NT2/D1 (cell line): ENCODE data around the gene FAM20C.

Source experiments
- DNase-seq: peaks from one replicate; pipeline ENCODE4 v3.0.0-alpha.2; 2011; ENCODE audit warnings: low read depth, low spot score
- H3K27me3 ChIP-seq: 2 replicates; pipeline ENCODE4 v1.6.0; 2011; ENCODE audit warnings: mild to moderate bottlenecking; ENCODE audit not compliant: insufficient read length, insufficient read depth
- H3K36me3 ChIP-seq: 2 replicates; pipeline ENCODE4 v1.6.1; 2011; ENCODE audit warnings: mild to moderate bottlenecking, low read length, mixed read lengths; ENCODE audit not compliant: insufficient read depth, insufficient read length
- H3K4me1 ChIP-seq: 2 replicates; pipeline ENCODE4 v1.5.1; 2011; ENCODE audit not compliant: insufficient read depth, insufficient read length
- H3K4me3 ChIP-seq: 2 replicates; pipeline ENCODE4 v1.5.1; 2011; ENCODE audit warnings: low read depth; ENCODE audit not compliant: insufficient read length
- H3K9ac ChIP-seq: 2 replicates; pipeline ENCODE4 v1.6.0; 2011; ENCODE audit warnings: low read depth; ENCODE audit not compliant: insufficient read length
- H3K9me3 ChIP-seq: 2 replicates; pipeline ENCODE4 v1.5.1; 2011; ENCODE audit warnings: mild to moderate bottlenecking, low read length; ENCODE audit not compliant: insufficient read depth
- SUZ12 ChIP-seq: IDR thresholded peaks from 2 replicates; pipeline ENCODE4 v1.6.1; 2011; ENCODE audit not compliant: insufficient read length, insufficient read depth; ENCODE audit errors: extremely low read depth
- YY1 ChIP-seq: IDR thresholded peaks from 2 replicates; pipeline ENCODE4 v1.6.1; 2011; ENCODE audit not compliant: insufficient read length, insufficient read depth
- ZNF274 ChIP-seq: IDR thresholded peaks from 2 replicates; pipeline ENCODE4 v1.6.1; 2011; ENCODE audit warnings: mild to moderate bottlenecking, low read depth, low read length

The FAM20C gene

GRCh38 chr7:252216-252965 is 60.0 kb downstream of the FAM20C start:
- no peak for TF ChIP-seq ZNF274
- TF ChIP-seq SUZ12, result no peak
- no peak for TF ChIP-seq YY1
- H3K36me3 ChIP-seq, result peaks cover 31% of the 10 kb centered on the region
- no peak overlapping the region for H3K4me3 ChIP-seq
- no peaks in the 10 kb centered on the region for H3K4me1 ChIP-seq
- DNase-seq, result no peak
- H3K27me3 ChIP-seq, result no peaks in the 10 kb centered on the region
- no peak overlapping the region for H3K9ac ChIP-seq
- peaks cover 43% of the 10 kb centered on the region; the same call in 1 of the 2 replicates for H3K9me3 ChIP-seq

GRCh38 chr7:252981-253380 is 60.6 kb downstream of the FAM20C start:
- peaks cover 49% of the 10 kb centered on the region; the same call in 1 of the 2 replicates for H3K9me3 ChIP-seq
- TF ChIP-seq ZNF274 (no peak), SUZ12 (no peak), YY1 (no peak)
- no peaks in the 10 kb centered on the region for H3K27me3 ChIP-seq
- H3K4me1 ChIP-seq, result no peaks in the 10 kb centered on the region
- peaks cover 31% of the 10 kb centered on the region for H3K36me3 ChIP-seq
- no peak for DNase-seq
- no peak overlapping the region for H3K9ac ChIP-seq
- H3K4me3 ChIP-seq, result no peak overlapping the region

GRCh38 chr7:253581-254336 is 61.4 kb downstream of the FAM20C start:
- no peak overlapping the region for H3K4me3 ChIP-seq
- DNase-seq, result no peak
- TF ChIP-seq ZNF274 (no peak), SUZ12 (no peak), YY1 (no peak)
- H3K9me3 ChIP-seq, result peaks cover 56% of the 10 kb centered on the region; the same call in 1 of the 2 replicates
- H3K27me3 ChIP-seq, result no peaks in the 10 kb centered on the region
- H3K36me3 ChIP-seq, result peaks cover 28% of the 10 kb centered on the region
- no peak overlapping the region for H3K9ac ChIP-seq
- H3K4me1 ChIP-seq, result no peaks in the 10 kb centered on the region

- no peaks in the 10 kb centered on the region for H3K27me3 ChIP-seq
- TF ChIP-seq ZNF274, result no peak
- H3K4me3 ChIP-seq, result no peak overlapping the region
- no peak for DNase-seq
- peaks cover 64% of the 10 kb centered on the region; the same call in 1 of the 2 replicates for H3K9me3 ChIP-seq
- H3K4me1 ChIP-seq, result no peaks in the 10 kb centered on the region
- H3K36me3 ChIP-seq, result peaks cover 30% of the 10 kb centered on the region
- H3K9ac ChIP-seq, result no peak overlapping the region
These were observed 62.1 kb downstream of the FAM20C start for GRCh38 chr7:254337-255037.

- no peak for DNase-seq
- Histone ChIP-seq H3K27me3 (no peaks in the 10 kb centered on the region), H3K4me3 (no peak overlapping the region), H3K9ac (no peak overlapping the region), H3K4me1 (no peaks in the 10 kb centered on the region), H3K36me3 (peaks cover 32% of the 10 kb centered on the region), H3K9me3 (peaks cover 69% of the 10 kb centered on the region; the same call in 1 of the 2 replicates)
- TF ChIP-seq YY1, result no peak
These were observed 62.7 kb downstream of the FAM20C start for GRCh38 chr7:255038-255435.

GRCh38 chr7:255721-256361 is 63.5 kb downstream of the FAM20C start:
- Histone ChIP-seq H3K36me3 (peaks cover 35% of the 10 kb centered on the region), H3K27me3 (no peaks in the 10 kb centered on the region), H3K4me3 (no peak overlapping the region), H3K4me1 (no peaks in the 10 kb centered on the region), H3K9me3 (peaks cover 77% of the 10 kb centered on the region; the same call in 1 of the 2 replicates), H3K9ac (no peak overlapping the region)
- TF ChIP-seq SUZ12, result no peak
- TF ChIP-seq ZNF274, result no peak
- no peak for TF ChIP-seq YY1
- DNase-seq, result no peak
